ENCODE measurements around the gene RFX7. TPM values are rescaled to one million over a fixed set of nuclear protein-coding genes. Genes with fewer than 3 reads are reported as not detected.

The RFX7 gene
- total RNA-seq, 1 donor = 7.6 TPM

- Histone ChIP-seq H3K4me2 (ENCODE audit: insufficient read depth, low read length) (no peak overlapping the region), H4K20me1 (ENCODE audit: insufficient read depth, low read length) (peaks cover 3% of the 10 kb centered on the region), H3K27me3 (ENCODE audit: insufficient read depth, low read length) (no peaks in the 10 kb centered on the region), H3K4me3 (ENCODE audit: insufficient read depth, low read length) (no peak overlapping the region), H3K79me2 (ENCODE audit: insufficient read depth, low read length) (peaks cover 75% of the 10 kb centered on the region), H3K27ac (ENCODE audit: low read depth, low read length) (no peak overlapping the region), H3K36me3 (ENCODE audit: insufficient read depth, low read length) (no peaks in the 10 kb centered on the region), H3K9me3 (ENCODE audit: low read depth, low read length) (no peaks in the 10 kb centered on the region), H3K4me1 (ENCODE audit: insufficient read depth, low read length) (peaks cover 23% of the 10 kb centered on the region), H2AFZ (ENCODE audit: low read length) (no peak overlapping the region)
- no peak for DNase-seq (ENCODE audit: insufficient read length, low spot score, missing footprints)
- TF ChIP-seq CTCF (IDR thresholded peaks at IDR 0.05; ENCODE audit: extremely low read depth, low read depth, low read length) = no peak
Observed at GRCh38 chr15:56211960-56212550, 31.6 kb downstream of the RFX7 start.

GRCh38 chr15:56211064-56211463 is 32.6 kb downstream of the RFX7 start:
- no peaks in the 10 kb centered on the region for H3K36me3 ChIP-seq (ENCODE audit: insufficient read depth, low read length)
- peaks cover 3% of the 10 kb centered on the region for H4K20me1 ChIP-seq (ENCODE audit: insufficient read depth, low read length)
- no peak overlapping the region for H3K4me3 ChIP-seq (ENCODE audit: insufficient read depth, low read length)
- H3K27ac ChIP-seq (ENCODE audit: low read depth, low read length) = no peak overlapping the region
- no peaks in the 10 kb centered on the region for H3K27me3 ChIP-seq (ENCODE audit: insufficient read depth, low read length)
- peaks cover 84% of the 10 kb centered on the region for H3K79me2 ChIP-seq (ENCODE audit: insufficient read depth, low read length)
- H3K4me2 ChIP-seq (ENCODE audit: insufficient read depth, low read length) = no peak overlapping the region
- peaks cover 15% of the 10 kb centered on the region for H3K4me1 ChIP-seq (ENCODE audit: insufficient read depth, low read length)
- TF ChIP-seq CTCF (IDR thresholded peaks at IDR 0.05; ENCODE audit: extremely low read depth, low read depth, low read length) = no peak
- no peak overlapping the region for H2AFZ ChIP-seq (ENCODE audit: low read length)
- no peaks in the 10 kb centered on the region for H3K9me3 ChIP-seq (ENCODE audit: low read depth, low read length)
- DNase-seq (ENCODE audit: insufficient read length, low spot score, missing footprints) = no peak

GRCh38 chr15:56208641-56209155 is 35.0 kb downstream of the RFX7 start:
- Histone ChIP-seq H3K4me2 (ENCODE audit: insufficient read depth, low read length) (no peak overlapping the region), H3K79me2 (ENCODE audit: insufficient read depth, low read length) (peaks cover 95% of the 10 kb centered on the region), H3K9me3 (ENCODE audit: low read depth, low read length) (no peaks in the 10 kb centered on the region), H3K36me3 (ENCODE audit: insufficient read depth, low read length) (no peaks in the 10 kb centered on the region), H3K27ac (ENCODE audit: low read depth, low read length) (no peak overlapping the region), H3K27me3 (ENCODE audit: insufficient read depth, low read length) (no peaks in the 10 kb centered on the region), H2AFZ (ENCODE audit: low read length) (no peak overlapping the region), H3K4me3 (ENCODE audit: insufficient read depth, low read length) (no peak overlapping the region), H4K20me1 (ENCODE audit: insufficient read depth, low read length) (peaks cover 5% of the 10 kb centered on the region), H3K4me1 (ENCODE audit: insufficient read depth, low read length) (peaks cover 18% of the 10 kb centered on the region)
- TF ChIP-seq CTCF (IDR thresholded peaks at IDR 0.05; ENCODE audit: extremely low read depth, low read depth, low read length) = no peak
- DNase-seq (ENCODE audit: insufficient read length, low spot score, missing footprints) = peak; percentile 25

GRCh38 chr15:56208185-56208584 is 35.5 kb downstream of the RFX7 start:
- Histone ChIP-seq H3K27ac (ENCODE audit: low read depth, low read length) (no peak overlapping the region), H3K4me1 (ENCODE audit: insufficient read depth, low read length) (peaks cover 20% of the 10 kb centered on the region), H2AFZ (ENCODE audit: low read length) (no peak overlapping the region), H3K79me2 (ENCODE audit: insufficient read depth, low read length) (peaks cover 96% of the 10 kb centered on the region), H3K4me3 (ENCODE audit: insufficient read depth, low read length) (no peak overlapping the region), H3K27me3 (ENCODE audit: insufficient read depth, low read length) (no peaks in the 10 kb centered on the region), H3K4me2 (ENCODE audit: insufficient read depth, low read length) (no peak overlapping the region), H3K36me3 (ENCODE audit: insufficient read depth, low read length) (no peaks in the 10 kb centered on the region), H4K20me1 (ENCODE audit: insufficient read depth, low read length) (peaks cover 7% of the 10 kb centered on the region), H3K9me3 (ENCODE audit: low read depth, low read length) (no peaks in the 10 kb centered on the region)
- no peak for TF ChIP-seq CTCF (IDR thresholded peaks at IDR 0.05; ENCODE audit: extremely low read depth, low read depth, low read length)
- no peak for DNase-seq (ENCODE audit: insufficient read length, low spot score, missing footprints)
